Neural progenitor cell (in vitro differentiated cells): Measurements from ENCODE around the gene KCNMB4. TPM values are rescaled to one million over a fixed set of nuclear protein-coding genes. Genes with fewer than 3 reads are reported as not detected.
"Not testable (repeated sequence)": the region's sequence is repeated elsewhere in the genome, so short reads cannot be mapped to it uniquely, and the experiment has no call there.

Experiments used
- DNase-seq: peaks from one replicate; pipeline ENCODE4 v3.0.0-alpha.2; 2016; ENCODE audit warnings: low spot score
- H2AFZ ChIP-seq: fragments of 200-600 bp; sonication (generic); replicated peaks from 2 replicates; pipeline ENCODE4 v1.6.1; 2016; ENCODE audit warnings: antibody characterized with exemption
- H3F3A ChIP-seq: fragments of 200-600 bp; sonication (generic); 2 replicates; pipeline ENCODE4 v1.6.1; 2016; ENCODE audit warnings: antibody characterized with exemption, low read depth
- H3K27ac ChIP-seq: fragments of 200-600 bp; sonication (generic); 2 replicates; pipeline ENCODE4 v1.5.1; 2016; ENCODE audit warnings: mild to moderate bottlenecking
- H3K27me3 ChIP-seq: fragments of 200-600 bp; sonication (generic); 2 replicates; pipeline ENCODE4 v1.6.1; 2016; ENCODE audit warnings: mild to moderate bottlenecking, moderate library complexity
- H3K36me3 ChIP-seq: fragments of 200-600 bp; sonication (generic); 2 replicates; pipeline ENCODE4 v1.5.1; 2016
- H3K4me1 ChIP-seq: fragments of 200-600 bp; sonication (generic); 2 replicates; pipeline ENCODE4 v1.6.1; 2016; ENCODE audit warnings: mixed run types
- H3K4me2 ChIP-seq: fragments of 200-600 bp; sonication (generic); 2 replicates; pipeline ENCODE4 v1.6.1; 2016
- H3K4me3 ChIP-seq: fragments of 200-600 bp; sonication (generic); 2 replicates; pipeline ENCODE4 v1.5.1; 2016
- H3K79me2 ChIP-seq: fragments of 200-600 bp; sonication (generic); 2 replicates; pipeline ENCODE4 v1.6.1; 2016; ENCODE audit warnings: low read depth
- H3K9ac ChIP-seq: fragments of 200-600 bp; sonication (generic); 2 replicates; pipeline ENCODE4 v1.6.1; 2016
- H3K9me3 ChIP-seq: fragments of 200-600 bp; sonication (generic); 2 replicates; pipeline ENCODE4 v1.5.1; 2016; ENCODE audit warnings: low read depth
- H4K20me1 ChIP-seq: fragments of 200-600 bp; sonication (generic); 2 replicates; pipeline ENCODE4 v1.6.1; 2016; ENCODE audit warnings: low read depth
- H3K27ac Mint-ChIP-seq: 3 replicates; pipeline ENCODE4 v1.8.0; 2021; ENCODE audit warnings: mixed read lengths
- H3K27me3 Mint-ChIP-seq: 2 replicates; pipeline ENCODE4 v1.8.0; 2022; ENCODE audit warnings: low read depth, mild to moderate bottlenecking, inconsistent platforms, moderate library complexity, mixed read lengths; ENCODE audit not compliant: insufficient read depth
- H3K36me3 Mint-ChIP-seq: 3 replicates; pipeline ENCODE4 v1.8.0; 2021; ENCODE audit warnings: mixed read lengths
- H3K4me1 Mint-ChIP-seq: 3 replicates; pipeline ENCODE4 v1.8.0; 2021; ENCODE audit warnings: mixed read lengths
- H3K4me3 Mint-ChIP-seq: 3 replicates; pipeline ENCODE4 v1.8.0; 2021; ENCODE audit warnings: mild to moderate bottlenecking, moderate library complexity, mixed read lengths
- H3K9me3 Mint-ChIP-seq: 3 replicates; pipeline ENCODE4 v1.8.0; 2020; ENCODE audit warnings: mixed read lengths
- CTCF ChIP-seq: fragments of 200-600 bp; sonication (generic); IDR thresholded peaks from 2 replicates; pipeline ENCODE4 v1.5.1; 2017; ENCODE audit warnings: antibody characterized with exemption, mild to moderate bottlenecking
- EZH2 ChIP-seq: fragments of 200-600 bp; sonication (generic); IDR thresholded peaks from 2 replicates; pipeline ENCODE4 v1.6.1; 2017; ENCODE audit warnings: antibody characterized with exemption, mild to moderate bottlenecking, moderate library complexity
- EZH2phosphoT487 ChIP-seq: fragments of 200-600 bp; sonication (generic); IDR thresholded peaks from 2 replicates; pipeline ENCODE4 v1.6.1; 2017; ENCODE audit warnings: antibody characterized with exemption
- total RNA-seq: library from RNA; depleted of rRNA; stranded (reverse); fragments of >200 nt; gene quantifications from 2 replicates; pipeline ENCODE4 v1.2.3, GENCODE V29; 2015; ENCODE audit warnings: low replicate concordance

The KCNMB4 gene
- total RNA-seq, 1 donor from 2014 or later = 8.5 TPM

DNA sequence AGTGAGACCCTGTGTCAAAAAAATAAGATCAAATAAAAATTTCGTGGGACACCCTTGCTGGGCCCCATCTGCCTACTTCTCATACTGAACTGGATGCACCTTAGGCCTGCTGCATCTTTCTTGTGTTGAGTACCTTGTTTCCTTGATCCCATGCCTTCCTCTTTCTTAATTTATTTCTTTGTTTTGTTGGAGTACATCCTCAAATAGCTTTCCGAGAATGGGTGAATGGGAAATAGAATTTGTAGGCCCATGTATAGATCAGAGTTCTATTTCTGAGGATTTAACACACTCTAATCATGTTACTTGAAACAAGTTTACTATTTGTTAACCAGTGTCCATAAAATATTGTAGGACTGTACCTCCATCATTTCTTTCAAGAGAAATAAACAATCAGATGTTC lies 23.6 kb downstream of the KCNMB4 start:
- Mint-ChIP-seq H3K36me3 (peaks cover 35% of the 10 kb centered on the region), H3K27ac (no peak overlapping the region), H3K9me3 (peaks cover 22% of the 10 kb centered on the region), H3K4me3 (no peak overlapping the region), H3K27me3 (no peaks in the 10 kb centered on the region), H3K4me1 (no peaks in the 10 kb centered on the region)
- Histone ChIP-seq H2AFZ (no peak overlapping the region), H3F3A (no peaks in the 10 kb centered on the region), H3K9ac (no peak overlapping the region), H3K27me3 (no peaks in the 10 kb centered on the region), H3K4me1 (no peaks in the 10 kb centered on the region), H3K27ac (no peak overlapping the region), H3K9me3 (no peaks in the 10 kb centered on the region), H4K20me1 (no peaks in the 10 kb centered on the region), H3K4me2 (no peak overlapping the region), H3K36me3 (no peaks in the 10 kb centered on the region), H3K4me3 (no peak overlapping the region), H3K79me2 (no peaks in the 10 kb centered on the region)
- no peak for TF ChIP-seq CTCF
- no peak for TF ChIP-seq EZH2
- TF ChIP-seq EZH2phosphoT487 = no peak
- no peak for DNase-seq

DNA sequence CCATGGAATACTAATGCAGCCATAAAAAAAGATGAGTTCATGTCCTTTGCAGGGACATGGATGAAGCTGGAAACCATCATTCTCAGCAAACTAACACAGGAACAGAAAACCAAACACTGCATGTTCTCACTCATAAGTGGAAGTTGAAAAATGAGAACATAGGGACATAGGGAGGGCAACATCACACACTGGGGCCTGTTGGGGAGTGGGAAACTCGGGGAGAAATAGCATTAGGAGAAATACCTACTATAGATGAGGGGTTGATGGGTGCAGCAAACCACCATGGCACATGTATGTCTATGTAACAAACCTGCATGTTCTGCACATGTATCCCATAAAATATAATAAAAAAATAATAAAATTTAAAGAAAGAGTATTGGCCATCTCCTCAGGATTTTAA lies 26.5 kb downstream of the KCNMB4 start:
- H2AFZ ChIP-seq, H3K4me1 ChIP-seq, H3K9me3 ChIP-seq, H3K4me3 Mint-ChIP-seq, H3K27me3 Mint-ChIP-seq, H3K79me2 ChIP-seq, H3K27me3 ChIP-seq, H3K27ac ChIP-seq, H3K27ac Mint-ChIP-seq, H3K4me2 ChIP-seq, DNase-seq, H3K9ac ChIP-seq, H3K4me3 ChIP-seq, H4K20me1 ChIP-seq, H3F3A ChIP-seq, H3K4me1 Mint-ChIP-seq, H3K36me3 ChIP-seq: not testable (repeated sequence)
- H3K9me3 Mint-ChIP-seq = peaks cover 22% of the 10 kb centered on the region
- H3K36me3 Mint-ChIP-seq = peaks cover 35% of the 10 kb centered on the region

DNA sequence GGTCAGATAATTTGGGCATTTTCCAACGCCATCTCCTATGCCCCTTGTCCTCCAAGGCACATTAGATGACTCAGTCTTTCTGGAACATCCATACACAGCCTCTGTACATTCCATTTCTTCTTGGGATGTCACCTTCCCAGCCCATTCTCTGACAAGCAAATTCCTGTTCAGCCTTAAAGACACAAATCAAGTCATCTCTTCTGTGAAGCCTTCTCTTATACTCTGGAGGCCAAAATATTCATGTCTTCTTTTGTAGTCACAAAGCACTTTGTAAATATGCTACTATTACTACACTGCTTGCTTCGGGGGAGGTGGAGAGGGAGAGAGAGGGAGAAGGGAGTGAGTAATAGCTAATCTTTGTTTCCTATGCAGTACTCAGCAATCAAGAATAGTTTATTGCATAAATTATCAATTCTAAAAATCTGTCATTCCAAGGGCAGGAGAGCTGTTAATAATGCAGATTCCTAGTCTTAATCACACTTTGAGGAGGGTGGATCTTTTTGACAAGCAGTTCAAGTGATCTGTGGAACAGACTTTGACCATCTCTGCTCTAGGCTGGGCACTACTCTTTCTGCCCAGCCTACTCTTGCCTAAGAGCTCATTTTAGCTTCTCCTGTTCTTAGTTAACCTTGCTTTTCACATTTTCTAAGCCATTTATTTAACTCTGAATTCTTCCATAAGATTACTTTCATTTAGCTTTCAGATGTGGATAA lies 27.9 kb downstream of the KCNMB4 start:
- Mint-ChIP-seq H3K27ac (no peak overlapping the region), H3K4me3 (no peak overlapping the region), H3K36me3 (peaks cover 26% of the 10 kb centered on the region), H3K4me1 (no peaks in the 10 kb centered on the region), H3K9me3 (peaks cover 12% of the 10 kb centered on the region), H3K27me3 (peaks cover 3% of the 10 kb centered on the region)
- TF ChIP-seq EZH2 (no peak), CTCF (no peak), EZH2phosphoT487 (no peak)
- H3K79me2 ChIP-seq = no peaks in the 10 kb centered on the region
- no peaks in the 10 kb centered on the region for H3K36me3 ChIP-seq
- H3K4me3 ChIP-seq = no peak overlapping the region
- no peaks in the 10 kb centered on the region for H4K20me1 ChIP-seq
- H3K9me3 ChIP-seq = no peaks in the 10 kb centered on the region
- no peak overlapping the region for H2AFZ ChIP-seq
- no peaks in the 10 kb centered on the region for H3K27me3 ChIP-seq
- no peak overlapping the region for H3K27ac ChIP-seq
- DNase-seq = no peak
- no peaks in the 10 kb centered on the region for H3F3A ChIP-seq
- no peak overlapping the region for H3K4me2 ChIP-seq
- no peaks in the 10 kb centered on the region for H3K4me1 ChIP-seq
- no peak overlapping the region for H3K9ac ChIP-seq

- no peak overlapping the region for H3K4me3 ChIP-seq
- no peak overlapping the region for H3K4me2 ChIP-seq
- Mint-ChIP-seq H3K4me3 (no peak overlapping the region), H3K9me3 (no peaks in the 10 kb centered on the region), H3K27me3 (peaks cover 3% of the 10 kb centered on the region), H3K4me1 (no peaks in the 10 kb centered on the region), H3K36me3 (peaks cover 31% of the 10 kb centered on the region), H3K27ac (no peak overlapping the region)
- no peaks in the 10 kb centered on the region for H3K9me3 ChIP-seq
- H2AFZ ChIP-seq = no peak overlapping the region
- no peaks in the 10 kb centered on the region for H4K20me1 ChIP-seq
- H3K27me3 ChIP-seq = no peaks in the 10 kb centered on the region
- no peak overlapping the region for H3K9ac ChIP-seq
- TF ChIP-seq CTCF = no peak
- no peak for TF ChIP-seq EZH2
- DNase-seq = no peak
- no peaks in the 10 kb centered on the region for H3K79me2 ChIP-seq
- H3K36me3 ChIP-seq = no peaks in the 10 kb centered on the region
- no peaks in the 10 kb centered on the region for H3F3A ChIP-seq
- H3K4me1 ChIP-seq = no peaks in the 10 kb centered on the region
- H3K27ac ChIP-seq = no peak overlapping the region
Observed at GRCh38 chr12:70398002-70398401, 31.9 kb downstream of the KCNMB4 start.
